Measurements from ENCODE around the gene LCE3D. TPM values are rescaled to one million over a fixed set of nuclear protein-coding genes. Genes with fewer than 3 reads are reported as not detected.
"Not testable (repeated sequence)": the region's sequence is repeated elsewhere in the genome, so short reads cannot be mapped to it uniquely, and the experiment has no call there.

LCE3D gene, protein sequence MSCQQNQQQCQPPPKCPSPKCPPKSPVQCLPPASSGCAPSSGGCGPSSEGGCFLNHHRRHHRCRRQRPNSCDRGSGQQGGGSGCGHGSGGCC
- total RNA-seq = not detected

DNA sequence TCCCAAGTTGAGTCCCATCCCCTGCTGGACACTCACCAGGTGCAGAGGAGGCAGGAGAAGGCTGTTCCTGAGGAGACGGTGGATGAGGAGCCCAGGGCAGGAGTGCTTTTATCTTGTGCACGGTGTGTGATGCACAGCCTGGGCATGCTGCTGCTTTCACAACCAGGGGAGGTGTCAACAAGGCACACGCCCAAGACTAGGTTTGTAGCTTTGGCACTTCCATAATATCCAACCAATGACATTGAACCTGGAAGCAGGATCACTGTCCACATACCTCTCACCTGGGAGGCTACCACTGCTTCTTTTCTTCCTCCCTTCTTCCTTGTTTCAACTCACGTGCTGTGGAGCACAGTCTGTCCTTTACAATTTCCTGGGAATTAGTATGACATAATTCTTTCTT, at the start of gene LCE3D:
Gene LCE3D, minus strand, starts transcription at position 84 of the 400 bp plus-strand sequence. CDS start 580 bp downstream, outside the sequence.
- in situ Hi-C loops (cut with MboI; ENCODE audit: low pct_unique_long_range_greater_than_20kb in 2 of 9, low sequenced_read_pairs in 9 of 9, unreplicated experiment in 9 of 9) = no loop called here
- Histone ChIP-seq H3K4me3 (no peak within 1 kb of the TSS), H3K27ac (no peak within 1 kb of the TSS), H3K4me1 (replicated peaks in 1 of 2) (no peaks in the 10 kb centered on the region)
- 0 to 67% (median 14%) methylated on average over 1 to 4 of the region's 4 CpGs; no CpG with 5 or more reads in 1 of the 10 experiments for WGBS, 10 experiments
- ATAC-seq (replicated peaks in 6 of 8) = no peak

- H3K4me1 ChIP-seq (replicated peaks in 1 of 2) = no peaks in the 10 kb centered on the region
- in situ Hi-C loops (cut with MboI; ENCODE audit: low pct_unique_long_range_greater_than_20kb in 2 of 9, low sequenced_read_pairs in 9 of 9, unreplicated experiment in 9 of 9) = loop anchor here in 2 of 9 experiments (10.0 kb wide), 2 partner anchors 52 to 62 kb away; partner anchors contain the start of gene LCE3E (in 1 of the 2)
These were observed 46.4 kb upstream of the LCE3D start for GRCh38 chr1:152626744-152627143.

GRCh38 chr1:152623203-152623844, 43.0 kb upstream of the LCE3D start:
- Histone ChIP-seq H3K27ac (no peak overlapping the region), H3K4me3 (no peak overlapping the region), H3K4me1 (replicated peaks in 1 of 2) (no peaks in the 10 kb centered on the region)
- ATAC-seq (replicated peaks in 6 of 8) = peak in 3 of 8 experiments; percentile 41 to 83 (median 44)
- in situ Hi-C loops (cut with MboI; ENCODE audit: low pct_unique_long_range_greater_than_20kb in 2 of 9, low sequenced_read_pairs in 9 of 9, unreplicated experiment in 9 of 9) = loop anchor here in 2 of 9 experiments (10.0 kb wide), 2 partner anchors 49 to 59 kb away; partner anchors contain the start of gene LCE3E (in 1 of the 2)
- WGBS, 10 experiments = 0 to 77% (median 48%) methylated on average over 1 to 14 of the region's 29 CpGs; no CpG with 5 or more reads in 2 of the 10 experiments

More at GRCh38 chr1:152626744-152627143, 46.4 kb upstream of the LCE3D start:
- 0 to 100% (median 40%) methylated on average over 1 of the region's 1 CpG; no CpG with 5 or more reads in 3 of the 10 experiments for WGBS, 10 experiments
- no peak overlapping the region for H3K4me3 ChIP-seq
- no peak overlapping the region for H3K27ac ChIP-seq
- peak in 2 of 8 experiments; percentile 84 for ATAC-seq (replicated peaks in 6 of 8)

DNA sequence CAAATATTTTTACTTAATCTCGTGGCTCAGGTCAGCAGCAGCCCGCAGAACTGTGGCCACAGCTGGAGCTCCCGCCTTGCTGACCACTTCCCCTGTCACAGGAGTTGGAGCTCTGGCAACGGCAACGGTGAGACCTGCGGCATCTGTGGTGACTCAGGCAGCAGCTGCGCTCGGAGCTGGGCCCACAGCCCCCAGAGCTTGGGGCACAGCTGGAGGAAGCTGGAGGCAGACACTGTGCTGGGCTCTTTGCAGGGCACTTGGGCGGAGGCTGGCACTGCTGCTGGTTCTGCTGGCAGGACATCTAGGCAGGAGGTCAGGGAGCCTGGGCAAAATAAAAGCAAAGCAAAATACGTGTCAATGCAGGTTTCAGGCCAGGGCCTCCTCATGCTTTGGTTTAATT, 42.5 kb upstream of the LCE3D start, which contains the start of gene LCE3A:
Gene LCE3A, minus strand, starts transcription at position 301 of the 400 bp plus-strand sequence. Its CDS starts 0 bp downstream, at position 301.
- Histone ChIP-seq H3K4me3 (no peak within 1 kb of the TSS), H3K27ac (no peak within 1 kb of the TSS), H3K4me1 (replicated peaks in 1 of 2) (no peaks in the 10 kb centered on the region)
- no peak for ATAC-seq (replicated peaks in 6 of 8)
- in situ Hi-C loops (cut with MboI; ENCODE audit: low pct_unique_long_range_greater_than_20kb in 2 of 9, low sequenced_read_pairs in 9 of 9, unreplicated experiment in 9 of 9) = loop anchor here in 2 of 9 experiments (10.0 kb wide), 2 partner anchors 48 to 58 kb away; partner anchors contain the start of gene LCE3E (in 1 of the 2)
- WGBS, 10 experiments = 13 to 90% (median 60%) methylated on average over 1 to 9 of the region's 10 CpGs; no CpG with 5 or more reads in 1 of the 10 experiments

DNA sequence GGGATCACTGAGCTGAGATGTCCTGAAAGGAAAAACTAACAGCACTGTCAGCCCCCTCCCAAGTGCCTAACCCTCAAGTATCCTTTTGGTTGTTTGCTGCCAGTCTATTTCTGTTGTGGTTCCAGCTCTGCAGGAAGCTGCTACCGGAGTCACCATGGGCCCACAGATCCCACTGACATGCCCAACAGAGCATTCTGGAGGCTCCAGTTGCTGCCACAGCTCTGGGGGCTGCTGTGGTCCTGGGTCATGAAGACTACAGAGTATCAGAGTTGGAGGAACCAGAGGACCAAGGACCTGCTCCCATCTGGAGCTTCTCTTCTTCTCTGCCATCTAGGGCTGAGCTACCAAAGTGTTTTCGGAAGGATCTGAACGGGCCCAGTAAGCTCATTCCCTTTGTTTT, 41.7 kb upstream of the LCE3D start:
- in situ Hi-C loops (cut with MboI; ENCODE audit: low pct_unique_long_range_greater_than_20kb in 2 of 9, low sequenced_read_pairs in 9 of 9, unreplicated experiment in 9 of 9) = loop anchor here in 2 of 9 experiments (10.0 kb wide), 2 partner anchors 47 to 57 kb away; partner anchors contain the start of gene LCE3E (in 1 of the 2)
- no peaks in the 10 kb centered on the region for H3K4me1 ChIP-seq (replicated peaks in 1 of 2)
- 0 to 45% (median 25%) methylated on average over 1 to 3 of the region's 3 CpGs; no CpG with 5 or more reads in 4 of the 10 experiments for WGBS, 10 experiments
- ATAC-seq (replicated peaks in 6 of 8) = no peak
- H3K4me3 ChIP-seq = no peak overlapping the region
- no peak overlapping the region for H3K27ac ChIP-seq

DNA sequence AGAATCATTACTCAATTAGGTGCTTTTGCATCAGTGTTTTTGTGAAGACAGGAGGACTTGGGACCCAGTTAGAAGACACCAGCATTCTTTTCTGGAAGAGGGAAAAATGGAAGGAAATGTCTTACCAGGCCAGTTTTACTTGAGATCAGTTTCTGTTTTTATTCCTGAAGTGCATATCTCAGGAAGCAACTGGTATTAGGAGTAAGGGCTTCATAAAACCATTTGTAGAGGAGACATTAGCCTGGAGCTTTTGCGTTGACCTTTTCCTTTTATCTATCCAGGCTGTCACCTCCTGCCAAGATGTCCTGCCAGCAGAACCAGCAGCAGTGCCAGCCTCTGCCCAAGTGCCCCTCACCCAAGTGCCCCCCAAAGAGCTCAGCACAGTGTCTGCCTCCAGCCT, 33.2 kb upstream of the LCE3D start, which contains the start of gene LCE3B:
Gene LCE3B, plus strand, starts transcription at position 301 of the 400 bp plus-strand sequence. Its CDS starts 0 bp downstream, at position 301.
- ATAC-seq (replicated peaks in 6 of 8) = no peak
- in situ Hi-C loops (cut with MboI; ENCODE audit: low pct_unique_long_range_greater_than_20kb in 2 of 9, low sequenced_read_pairs in 9 of 9, unreplicated experiment in 9 of 9) = no loop called here
- WGBS, 10 experiments = 50 to 100% methylated on average over 1 of the region's 1 CpG; no CpG with 5 or more reads in 8 of the 10 experiments
- Histone ChIP-seq H3K4me3 (no peak within 1 kb of the TSS), H3K4me1 (replicated peaks in 1 of 2) (no peaks in the 10 kb centered on the region), H3K27ac (no peak within 1 kb of the TSS)

GRCh38 chr1:152599934-152600333, 19.6 kb upstream of the LCE3D start, which contains the start of gene LCE3C:
TSS of gene LCE3C (plus strand) at chr1:152600234. CDS start at chr1:152600732, 498 bp downstream.
- no peak within 1 kb of the TSS for H3K27ac ChIP-seq
- in situ Hi-C loops (cut with MboI; ENCODE audit: low pct_unique_long_range_greater_than_20kb in 2 of 9, low sequenced_read_pairs in 9 of 9, unreplicated experiment in 9 of 9) = no loop called here
- WGBS, 10 experiments = 19 to 20% methylated on average over 2 to 4 of the region's 4 CpGs; no CpG with 5 or more reads in 8 of the 10 experiments
- no peak for ATAC-seq (replicated peaks in 6 of 8)
- H3K4me1 ChIP-seq (replicated peaks in 1 of 2) = no peaks in the 10 kb centered on the region
- no peak within 1 kb of the TSS for H3K4me3 ChIP-seq

- in situ Hi-C loops (cut with MboI; ENCODE audit: low pct_unique_long_range_greater_than_20kb in 2 of 9, low sequenced_read_pairs in 9 of 9, unreplicated experiment in 9 of 9) = no loop called here
These were observed 16.7 kb upstream of the LCE3D start for GRCh38 chr1:152596986-152597385.

GRCh38 chr1:152585586-152585985, 5.3 kb upstream of the LCE3D start:
- no peaks in the 10 kb centered on the region for H3K4me1 ChIP-seq (replicated peaks in 1 of 2)
- no peak for ATAC-seq (replicated peaks in 6 of 8)
- H3K27ac ChIP-seq = no peak overlapping the region
- WGBS, 10 experiments = 0 to 45% (median 40%) methylated on average over 1 of the region's 1 CpG; no CpG with 5 or more reads in 7 of the 10 experiments
- in situ Hi-C loops (cut with MboI; ENCODE audit: low pct_unique_long_range_greater_than_20kb in 2 of 9, low sequenced_read_pairs in 9 of 9, unreplicated experiment in 9 of 9) = no loop called here
- H3K4me3 ChIP-seq = no peak overlapping the region

More at GRCh38 chr1:152596986-152597385, 16.7 kb upstream of the LCE3D start:
- Histone ChIP-seq H3K27ac (no peak overlapping the region), H3K4me1 (replicated peaks in 1 of 2) (no peaks in the 10 kb centered on the region), H3K4me3 (no peak overlapping the region)
- ATAC-seq (replicated peaks in 6 of 8) = no peak
- WGBS, 10 experiments = 0 to 80% (median 56%) methylated on average over 1 to 2 of the region's 2 CpGs; no CpG with 5 or more reads in 6 of the 10 experiments

- Histone ChIP-seq H3K4me3 (no peak overlapping the region), H3K27ac (no peak overlapping the region), H3K4me1 (replicated peaks in 1 of 2) (no peaks in the 10 kb centered on the region)
- 0 to 100% (median 15%) methylated on average over 1 of the region's 1 CpG; no CpG with 5 or more reads in 3 of the 10 experiments for WGBS, 10 experiments
- in situ Hi-C loops (cut with MboI; ENCODE audit: low pct_unique_long_range_greater_than_20kb in 2 of 9, low sequenced_read_pairs in 9 of 9, unreplicated experiment in 9 of 9) = no loop called here
- no peak for ATAC-seq (replicated peaks in 6 of 8)
These were observed 2.3 kb upstream of the LCE3D start for GRCh38 chr1:152582647-152583046.

GRCh38 chr1:152579526-152579925, 790 bp downstream of the LCE3D start:
- in situ Hi-C loops (cut with MboI; ENCODE audit: low pct_unique_long_range_greater_than_20kb in 2 of 9, low sequenced_read_pairs in 9 of 9, unreplicated experiment in 9 of 9) = loop anchor here in 1 of 9 experiments (10.0 kb wide), 1 partner anchor 45 kb away; the partner anchor contains the start of gene LCE3A
- H3K27ac ChIP-seq; ATAC-seq (replicated peaks in 6 of 8); H3K4me1 ChIP-seq (replicated peaks in 1 of 2); H3K4me3 ChIP-seq: not testable (repeated sequence)
- WGBS, 10 experiments = 0 to 80% (median 30%) methylated on average over 1 to 2 of the region's 9 CpGs; no CpG with 5 or more reads in 7 of the 10 experiments

DNA sequence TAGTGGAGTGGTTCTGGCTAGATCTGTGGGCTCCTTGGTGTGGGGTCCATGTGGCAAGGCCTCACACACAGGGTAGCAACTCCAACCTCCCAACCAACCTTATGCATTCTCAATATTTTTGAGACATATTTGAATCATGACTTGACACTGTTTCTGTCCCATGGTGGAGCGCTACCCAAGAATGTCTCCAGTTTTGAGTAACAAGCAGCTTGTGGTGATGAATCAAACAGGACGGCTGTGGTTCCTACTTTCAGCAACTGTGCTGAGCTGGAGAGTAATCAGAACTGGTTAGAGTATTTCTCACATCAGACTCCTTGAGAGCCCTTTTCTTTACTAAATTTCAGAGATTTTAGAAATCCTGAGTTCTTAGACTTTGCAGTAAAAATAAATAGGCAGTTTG, 3.1 kb downstream of the LCE3D start:
- Histone ChIP-seq H3K4me3 (no peak overlapping the region), H3K27ac (no peak overlapping the region), H3K4me1 (replicated peaks in 1 of 2) (no peaks in the 10 kb centered on the region)
- in situ Hi-C loops (cut with MboI; ENCODE audit: low pct_unique_long_range_greater_than_20kb in 2 of 9, low sequenced_read_pairs in 9 of 9, unreplicated experiment in 9 of 9) = loop anchor here in 1 of 9 experiments (10.0 kb wide), 1 partner anchor 48 kb away; the partner anchor contains the start of gene LCE3A
- 0 to 100% (median 56%) methylated on average over 1 to 2 of the region's 2 CpGs; no CpG with 5 or more reads in 3 of the 10 experiments for WGBS, 10 experiments
- no peak for ATAC-seq (replicated peaks in 6 of 8)

DNA sequence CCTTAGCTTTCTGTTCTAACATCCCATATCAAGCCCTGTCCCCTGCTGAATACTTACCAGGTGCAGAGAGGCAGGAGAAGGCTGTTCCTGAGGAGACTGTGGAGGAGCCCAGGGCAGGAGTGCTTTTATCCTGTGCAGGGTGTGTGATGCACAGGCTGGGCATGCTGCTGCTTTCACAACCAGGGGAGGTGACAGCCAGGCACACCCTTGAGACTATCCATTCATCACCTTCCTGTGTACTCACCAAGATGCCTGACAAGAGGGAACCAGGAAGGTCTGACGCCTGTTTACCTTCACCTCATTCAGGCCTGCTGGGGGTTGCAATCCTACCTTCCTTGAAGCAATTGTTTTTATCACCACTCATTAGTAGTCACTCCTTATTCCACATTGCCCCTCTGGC, 13.6 kb downstream of the LCE3D start, which contains the start of gene LCE3E:
Gene LCE3E, minus strand, starts transcription at position 100 of the 400 bp plus-strand sequence. CDS start 572 bp downstream, outside the sequence.
- WGBS, 10 experiments = 56 to 80% (median 68%) methylated on average over 1 of the region's 1 CpG; no CpG with 5 or more reads in 6 of the 10 experiments
- no peak within 1 kb of the TSS for H3K27ac ChIP-seq
- H3K4me1 ChIP-seq (replicated peaks in 1 of 2) = no peaks in the 10 kb centered on the region
- peak in 2 of 8 experiments; percentile 32 to 35 for ATAC-seq (replicated peaks in 6 of 8)
- H3K4me3 ChIP-seq = no peak within 1 kb of the TSS
- in situ Hi-C loops (cut with MboI; ENCODE audit: low pct_unique_long_range_greater_than_20kb in 2 of 9, low sequenced_read_pairs in 9 of 9, unreplicated experiment in 9 of 9) = loop anchor here in 1 of 9 experiments (10.0 kb wide), 1 partner anchor 58 kb away; the partner anchor contains the start of gene LCE3A

All from motor neuron (in vitro differentiated cells).